IMR-90 (cell line): ENCODE measurements around the gene DDX21. TPM values are rescaled to one million over a fixed set of nuclear protein-coding genes. Genes with fewer than 3 reads are reported as not detected.

Experiments
- ATAC-seq: fragments of 200-7000 bp; cut with Tn5 transposase; 2 replicates; pipeline ENCODE4 v1.9.1; 2020; ENCODE audit warnings: low read depth, mild to moderate bottlenecking, moderate library complexity
- BruUV-seq: library from RNA; stranded (reverse); fragments of 400-500 nt; replicated peaks from 2 replicates; lab custom pipeline; 2021; lab: Mats Ljungman, UMichigan
- CTCF ChIA-PET: fragments of 300-600 bp; formaldehyde crosslinking; extraction: SDS; loops from one replicate; lab custom pipeline; 2021; ENCODE audit warnings: antibody characterized with exemption; lab: Yijun Ruan, JAX
- POLR2A ChIA-PET: fragments of 300-600 bp; sonication (Branson Sonifier 250); formaldehyde crosslinking; loops from one replicate; lab custom pipeline; 2022; ENCODE audit warnings: antibody characterized with exemption; ENCODE audit not compliant: unreplicated experiment; lab: Charles Lee
- DNase-seq: peaks from one replicate; pipeline ENCODE4 v3.0.0; 2013
- H2AFZ ChIP-seq: replicated peaks from 2 replicates; pipeline ENCODE3; 2013; ENCODE audit warnings: low read length, mild to moderate bottlenecking; ENCODE audit not compliant: poor library complexity
- H2AK5ac ChIP-seq: 2 replicates; pipeline ENCODE4 v1.6.1; 2013; ENCODE audit warnings: low read depth, low read length, inconsistent platforms
- H2AK9ac ChIP-seq: replicated peaks from 2 replicates; pipeline ENCODE3; 2013; ENCODE audit warnings: mild to moderate bottlenecking, low read depth, low read length, moderate library complexity; ENCODE audit not compliant: poor library complexity
- H2BK120ac ChIP-seq: 2 replicates; pipeline ENCODE4 v1.6.1; 2013; ENCODE audit warnings: low read depth, low read length, inconsistent platforms
- H2BK15ac ChIP-seq: 3 replicates; pipeline ENCODE4 v1.6.1; 2013; ENCODE audit warnings: low read depth, low read length, inconsistent platforms
- H2BK20ac ChIP-seq: 2 replicates; pipeline ENCODE4 v1.6.1; 2013; ENCODE audit warnings: low read depth, mild to moderate bottlenecking, inconsistent platforms, low read length, moderate library complexity
- H2BK5ac ChIP-seq: 2 replicates; pipeline ENCODE4 v1.6.1; 2013; ENCODE audit warnings: mild to moderate bottlenecking, low read depth, low read length, inconsistent platforms; ENCODE audit not compliant: poor library complexity, severe bottlenecking
- H3K14ac ChIP-seq: replicated peaks from 2 replicates; pipeline ENCODE4 v1.6.1; 2013; ENCODE audit warnings: low read depth, low read length, inconsistent platforms
- H3K18ac ChIP-seq: 2 replicates; pipeline ENCODE4 v1.6.1; 2013; ENCODE audit warnings: low read depth, low read length, control low read depth
- H3K23ac ChIP-seq: 2 replicates; pipeline ENCODE4 v1.6.1; 2013; ENCODE audit warnings: low read depth, low read length, inconsistent platforms
- H3K27ac ChIP-seq: 2 replicates; pipeline ENCODE4 v1.5.1; 2013; ENCODE audit warnings: mild to moderate bottlenecking, control low read depth, low read length; ENCODE audit not compliant: insufficient read depth
- H3K27me3 ChIP-seq: 2 replicates; pipeline ENCODE4 v1.6.1; 2013; ENCODE audit warnings: low read length; ENCODE audit not compliant: control insufficient read depth, insufficient read depth
- H3K36me3 ChIP-seq: 2 replicates; pipeline ENCODE4 v1.6.1; 2013; ENCODE audit warnings: low read length, mixed read lengths; ENCODE audit not compliant: control insufficient read depth, insufficient read depth
- H3K4ac ChIP-seq: 2 replicates; pipeline ENCODE4 v1.6.1; 2013; ENCODE audit warnings: low read depth, low read length, inconsistent platforms
- H3K4me1 ChIP-seq: 2 replicates; pipeline ENCODE4 v1.6.1; 2013; ENCODE audit warnings: low read length, mixed read lengths; ENCODE audit not compliant: control insufficient read depth, insufficient read depth
- H3K4me2 ChIP-seq: 2 replicates; pipeline ENCODE4 v1.6.1; 2013; ENCODE audit warnings: low read depth, mild to moderate bottlenecking, control low read depth, low read length, moderate library complexity
- H3K4me3 ChIP-seq: 2 replicates; pipeline ENCODE4 v1.5.1; 2013; ENCODE audit warnings: low read depth, mild to moderate bottlenecking, control low read depth, low read length, moderate library complexity; ENCODE audit not compliant: insufficient read depth
- H3K56ac ChIP-seq: 2 replicates; pipeline ENCODE4 v1.6.1; 2013; ENCODE audit warnings: low read length, inconsistent platforms; ENCODE audit not compliant: insufficient read depth; ENCODE audit errors: extremely low read depth
- H3K79me1 ChIP-seq, 2 experiments: 2 replicates each; pipeline ENCODE4 v1.6.1; 2013; ENCODE audit warnings: low read length in 2 of 2, inconsistent platforms in 1 of 2, low read depth in 1 of 2
- H3K9ac ChIP-seq: 2 replicates; pipeline ENCODE4 v1.6.1; 2013; ENCODE audit warnings: low read depth, low read length, control low read depth
- H3K9me1 ChIP-seq: 2 replicates; pipeline ENCODE4 v1.6.1; 2013; ENCODE audit warnings: low read length, inconsistent platforms; ENCODE audit not compliant: insufficient read depth
- H3K9me3 ChIP-seq: 2 replicates; pipeline ENCODE4 v1.6.1; 2013; ENCODE audit warnings: low read length; ENCODE audit not compliant: control insufficient read depth, insufficient read depth
- H4K20me1 ChIP-seq: 2 replicates; pipeline ENCODE4 v1.6.1; 2013; ENCODE audit warnings: low read length, inconsistent platforms; ENCODE audit not compliant: insufficient read depth
- H4K5ac ChIP-seq: 2 replicates; pipeline ENCODE4 v1.6.1; 2013; ENCODE audit warnings: mild to moderate bottlenecking, low read depth, low read length, control low read depth
- H4K8ac ChIP-seq, 2 experiments: 2 replicates each; pipeline ENCODE4 v1.6.1; 2013; ENCODE audit warnings: low read depth in 2 of 2, low read length in 2 of 2, control low read depth in 1 of 2, inconsistent platforms in 1 of 2
- H4K91ac ChIP-seq: 2 replicates; pipeline ENCODE4 v1.6.1; 2013; ENCODE audit warnings: low read depth, low read length, inconsistent platforms; ENCODE audit not compliant: insufficient read depth
- BHLHE40 ChIP-seq: fragments of 150-350 bp; IDR thresholded peaks from 2 replicates; pipeline ENCODE4 v1.6.1; 2016; ENCODE audit warnings: mild to moderate bottlenecking, low read depth, low read length
- RAD21 ChIP-seq: IDR thresholded peaks from 2 replicates; pipeline ENCODE4 v1.6.1; 2012; ENCODE audit warnings: low read length, improper control_type of control experiment
- RCOR1 ChIP-seq: IDR thresholded peaks from 2 replicates; pipeline ENCODE4 v1.6.1; 2012; ENCODE audit warnings: mild to moderate bottlenecking, low read length, improper control_type of control experiment; ENCODE audit not compliant: insufficient replicate concordance
- WGBS, 2 experiments: methylation state at CpG; one replicate each; pipeline versions ENCODE4 v1.1.5 to v1.1.7; 2013; ENCODE audit warnings: missing lambda C conversion rate in 2 of 2; ENCODE audit not compliant: insufficient read length in 1 of 2; ENCODE audit errors: extremely low coverage in 2 of 2; 5-methylcytosine and 5-hydroxymethylcytosine counted together
- dilution Hi-C: fragments of 300-500 bp; cut with HindIII; formaldehyde crosslinking; loops from one replicate; pipeline ENCODE4 v1.14.3; 2018; ENCODE audit warnings: low sequenced_read_pairs; ENCODE audit not compliant: unreplicated experiment
- in situ Hi-C: fragments of 300-500 bp; cut with MboI; formaldehyde crosslinking; loops from 3 replicates; pipeline ENCODE4 v1.14.3; 2019; ENCODE audit warnings: low sequenced_read_pairs, inconsistent platforms, mixed read lengths
- intact Hi-C: fragments of 100-400 bp; cut with micrococcal nuclease; formaldehyde crosslinking; loops from 2 replicates; pipeline ENCODE4 v1.10.0; 2022
- polyA plus RNA-seq, 3 experiments: library from polyadenylated mRNA; depleted of rRNA; stranded (reverse); fragments of >200 nt; gene quantifications; 2 replicates each; pipeline ENCODE4 v1.2.3, GENCODE V29; 2012; ENCODE audit warnings: low replicate concordance in 1 of 3
- total RNA-seq: library from RNA; depleted of rRNA; stranded (reverse); fragments of >200 nt; gene quantifications from 2 replicates; pipeline ENCODE4 v1.2.3, GENCODE V29; 2012
- TF ChIP-seq, protein P1 (sequence below): fragments of 150-350 bp; IDR thresholded peaks from 2 replicates; pipeline ENCODE4 v1.6.1; 2016; ENCODE audit warnings: low read depth, mild to moderate bottlenecking, low read length, moderate library complexity, borderline replicate concordance
- TF ChIP-seq, protein P2 (sequence below): fragments of 150-350 bp; IDR thresholded peaks from 2 replicates; pipeline ENCODE4 v1.6.1; 2017; ENCODE audit warnings: mild to moderate bottlenecking, antibody characterized with exemption, low read length, low read depth

Gene DDX21
- total and polyA plus RNA-seq, 2 of the 4 experiments (the other 2 are of a cell fraction): 43.2 to 73.7 TPM

DNA sequence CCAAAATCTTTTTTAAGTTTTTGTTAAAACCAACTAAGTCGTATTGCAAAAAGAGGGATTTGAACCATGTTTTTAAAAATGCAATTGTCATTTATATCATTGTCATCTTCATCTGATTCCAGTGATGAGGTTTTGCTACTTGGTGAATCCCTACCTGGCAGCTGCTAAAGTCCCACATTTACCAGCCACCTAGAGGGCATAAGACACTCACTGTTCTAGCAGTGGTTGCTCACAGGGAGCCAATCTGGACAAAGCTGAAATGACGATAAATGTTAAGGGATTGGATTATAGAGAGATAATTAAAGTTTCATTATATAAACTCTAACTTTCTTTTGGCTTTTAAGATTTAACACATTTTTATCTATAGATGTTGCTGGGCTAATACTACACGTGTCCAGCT is 51.3 kb downstream of the DDX21 start:
- no peak overlapping the region for H3K27ac ChIP-seq
- intact Hi-C loops: loop anchor here (5.0 kb wide), 1 partner anchor 405 kb away; no protein-coding TSS in a partner anchor
- H4K91ac ChIP-seq: no peak overlapping the region
- H3K4me2 ChIP-seq: no peak overlapping the region
- POLR2A ChIA-PET: no interaction called here
- WGBS, 2 experiments: no CpG with 5 or more reads among the region's 3 CpGs
- H3K27me3 ChIP-seq: no peaks in the 10 kb centered on the region
- peaks cover 14 to 29% of the 10 kb centered on the region in 2 experiments for H3K79me1 ChIP-seq
- no peak overlapping the region for H2AK9ac ChIP-seq
- BruUV-seq: no TSS peak
- CTCF ChIA-PET: no interaction called here
- H3K23ac ChIP-seq: no peak overlapping the region
- ATAC-seq (no peak), DNase-seq (no peak)
- dilution Hi-C loops: loop anchor here (25.0 kb wide), 1 partner anchor 105 kb away; the partner anchor contains the start of gene VPS26A
- in situ Hi-C loops: loop anchor here (5.0 to 10.0 kb wide), 2 partner anchors 85 to 408 kb away; partner anchors contain the start of gene TACR2
- no peak overlapping the region for H2BK120ac ChIP-seq
- H2BK15ac ChIP-seq: no peak overlapping the region
- no peak overlapping the region for H4K5ac ChIP-seq
- H2BK5ac ChIP-seq: no peak overlapping the region
- H2BK20ac ChIP-seq: no peak overlapping the region
- peaks cover 22% of the 10 kb centered on the region for H3K36me3 ChIP-seq
- H4K8ac ChIP-seq: no peak overlapping the region
- no peak overlapping the region for H3K14ac ChIP-seq
- H3K9me3 ChIP-seq: no peaks in the 10 kb centered on the region
- H2AFZ ChIP-seq: no peak overlapping the region
- H3K9me1 ChIP-seq: no peaks in the 10 kb centered on the region
- H3K18ac ChIP-seq: no peak overlapping the region
- no peak overlapping the region for H3K56ac ChIP-seq
- no peak overlapping the region for H3K4ac ChIP-seq
- peaks cover 4% of the 10 kb centered on the region; the same call in 1 of the 2 replicates for H4K20me1 ChIP-seq
- H3K4me1 ChIP-seq: 0 out of 2 replicates have a peak, but pooled peaks cover 2% of the 10 kb centered on the region
- TF ChIP-seq, protein P1, sequence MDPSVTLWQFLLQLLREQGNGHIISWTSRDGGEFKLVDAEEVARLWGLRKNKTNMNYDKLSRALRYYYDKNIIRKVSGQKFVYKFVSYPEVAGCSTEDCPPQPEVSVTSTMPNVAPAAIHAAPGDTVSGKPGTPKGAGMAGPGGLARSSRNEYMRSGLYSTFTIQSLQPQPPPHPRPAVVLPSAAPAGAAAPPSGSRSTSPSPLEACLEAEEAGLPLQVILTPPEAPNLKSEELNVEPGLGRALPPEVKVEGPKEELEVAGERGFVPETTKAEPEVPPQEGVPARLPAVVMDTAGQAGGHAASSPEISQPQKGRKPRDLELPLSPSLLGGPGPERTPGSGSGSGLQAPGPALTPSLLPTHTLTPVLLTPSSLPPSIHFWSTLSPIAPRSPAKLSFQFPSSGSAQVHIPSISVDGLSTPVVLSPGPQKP: no peak
- TF ChIP-seq RCOR1: no peak
- TF ChIP-seq, protein P2, sequence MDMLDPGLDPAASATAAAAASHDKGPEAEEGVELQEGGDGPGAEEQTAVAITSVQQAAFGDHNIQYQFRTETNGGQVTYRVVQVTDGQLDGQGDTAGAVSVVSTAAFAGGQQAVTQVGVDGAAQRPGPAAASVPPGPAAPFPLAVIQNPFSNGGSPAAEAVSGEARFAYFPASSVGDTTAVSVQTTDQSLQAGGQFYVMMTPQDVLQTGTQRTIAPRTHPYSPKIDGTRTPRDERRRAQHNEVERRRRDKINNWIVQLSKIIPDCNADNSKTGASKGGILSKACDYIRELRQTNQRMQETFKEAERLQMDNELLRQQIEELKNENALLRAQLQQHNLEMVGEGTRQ: no peak
- no peak for TF ChIP-seq BHLHE40
- no peak for TF ChIP-seq RAD21
- no peak overlapping the region for H2AK5ac ChIP-seq
- no peak overlapping the region for H3K4me3 ChIP-seq
- H3K9ac ChIP-seq: no peak overlapping the region
